HUES48 (cell line): ENCODE results near the gene GRID1.

Experiments
- H3K27ac ChIP-seq: one replicate; pipeline ENCODE4 v1.7.0; 2013; ENCODE audit warnings: low read depth, low read length, inconsistent platforms
- H3K27me3 ChIP-seq: 2 replicates; pipeline ENCODE4 v1.6.1; 2013; ENCODE audit warnings: mild to moderate bottlenecking, low read length; ENCODE audit not compliant: control insufficient read depth, insufficient read depth
- H3K36me3 ChIP-seq: 2 replicates; pipeline ENCODE4 v1.6.1; 2013; ENCODE audit warnings: low read length; ENCODE audit not compliant: control insufficient read depth, insufficient read depth
- H3K4me1 ChIP-seq: 2 replicates; pipeline ENCODE4 v1.6.1; 2013; ENCODE audit warnings: mild to moderate bottlenecking, low read length; ENCODE audit not compliant: control insufficient read depth, insufficient read depth
- H3K4me3 ChIP-seq: 2 replicates; pipeline ENCODE4 v1.5.1; 2013; ENCODE audit warnings: mild to moderate bottlenecking, low read depth, low read length
- H3K9ac ChIP-seq: 2 replicates; pipeline ENCODE4 v1.6.1; 2013; ENCODE audit warnings: mild to moderate bottlenecking, low read depth, low read length, moderate library complexity
- H3K9me3 ChIP-seq: 2 replicates; pipeline ENCODE4 v1.6.1; 2013; ENCODE audit warnings: low read length; ENCODE audit not compliant: control insufficient read depth, insufficient read depth

The GRID1 gene

DNA sequence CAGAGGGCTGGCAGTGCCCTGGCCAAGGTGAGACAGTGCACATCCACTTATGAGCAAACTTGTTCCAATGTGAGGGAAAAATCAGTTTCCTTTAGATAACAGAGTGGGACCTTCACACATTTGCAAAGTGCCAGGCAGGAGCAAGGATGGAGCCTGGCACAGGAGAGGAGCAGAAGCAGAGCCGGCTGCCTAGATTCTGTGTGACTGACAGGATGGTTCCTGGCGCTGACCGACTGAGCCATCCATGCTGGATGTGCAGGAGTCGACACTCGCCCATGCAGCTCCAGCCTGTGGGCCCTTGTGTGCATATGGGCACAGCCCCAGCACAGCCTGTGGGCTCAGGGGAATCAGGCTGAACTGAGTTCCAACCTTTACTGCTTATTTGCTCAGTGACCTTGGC lies 346.5 kb downstream of the GRID1 start:
- no peak overlapping the region for H3K27ac ChIP-seq
- no peak overlapping the region for H3K4me3 ChIP-seq
- no peak overlapping the region for H3K9ac ChIP-seq
- no peaks in the 10 kb centered on the region for H3K36me3 ChIP-seq
- H3K4me1 ChIP-seq: no peaks in the 10 kb centered on the region
- no peaks in the 10 kb centered on the region for H3K9me3 ChIP-seq
- no peaks in the 10 kb centered on the region for H3K27me3 ChIP-seq

DNA sequence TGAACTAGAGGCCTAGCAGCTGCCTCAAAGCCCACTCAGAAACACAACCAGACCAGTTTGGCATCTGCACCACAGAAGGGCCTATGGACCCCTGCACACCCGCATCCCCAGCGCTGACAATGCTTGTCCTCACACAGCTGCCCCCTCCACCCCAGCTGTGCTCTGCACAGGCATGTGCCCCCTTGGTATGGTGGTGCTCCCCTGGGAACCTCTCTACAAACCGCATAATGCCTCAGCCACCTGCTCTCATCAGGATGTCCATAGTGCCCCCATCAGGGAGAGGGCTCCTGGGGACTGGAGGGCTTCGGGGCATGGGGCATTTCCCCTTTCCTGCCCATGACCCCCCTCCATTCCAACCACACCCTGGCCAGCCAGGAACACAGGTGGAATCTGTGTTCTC lies 347.5 kb downstream of the GRID1 start:
- no peak overlapping the region for H3K9ac ChIP-seq
- H3K27me3 ChIP-seq: no peaks in the 10 kb centered on the region
- no peak overlapping the region for H3K27ac ChIP-seq

DNA sequence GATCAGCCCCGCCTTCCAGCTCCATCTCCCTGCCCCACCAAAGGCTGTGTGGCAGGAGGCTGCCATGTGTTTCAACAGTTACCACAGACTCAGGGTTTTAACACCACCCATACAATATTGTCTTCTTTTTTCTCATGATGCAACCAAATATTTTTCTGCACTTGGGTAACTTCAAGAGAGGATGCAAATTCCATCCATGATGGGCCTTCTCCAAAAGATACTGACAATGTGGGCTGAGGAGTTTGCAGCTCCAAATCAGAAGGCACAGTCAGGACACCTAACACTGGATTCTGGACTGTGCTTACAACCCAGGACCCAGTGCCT lies 347.9 kb downstream of the GRID1 start:
- no peak overlapping the region for H3K9ac ChIP-seq
- H3K27me3 ChIP-seq: no peaks in the 10 kb centered on the region

More for the DNA sequence above, 347.5 kb downstream of the GRID1 start:
- no peaks in the 10 kb centered on the region for H3K9me3 ChIP-seq
- no peak overlapping the region for H3K4me3 ChIP-seq
- no peaks in the 10 kb centered on the region for H3K36me3 ChIP-seq
- no peaks in the 10 kb centered on the region for H3K4me1 ChIP-seq

DNA sequence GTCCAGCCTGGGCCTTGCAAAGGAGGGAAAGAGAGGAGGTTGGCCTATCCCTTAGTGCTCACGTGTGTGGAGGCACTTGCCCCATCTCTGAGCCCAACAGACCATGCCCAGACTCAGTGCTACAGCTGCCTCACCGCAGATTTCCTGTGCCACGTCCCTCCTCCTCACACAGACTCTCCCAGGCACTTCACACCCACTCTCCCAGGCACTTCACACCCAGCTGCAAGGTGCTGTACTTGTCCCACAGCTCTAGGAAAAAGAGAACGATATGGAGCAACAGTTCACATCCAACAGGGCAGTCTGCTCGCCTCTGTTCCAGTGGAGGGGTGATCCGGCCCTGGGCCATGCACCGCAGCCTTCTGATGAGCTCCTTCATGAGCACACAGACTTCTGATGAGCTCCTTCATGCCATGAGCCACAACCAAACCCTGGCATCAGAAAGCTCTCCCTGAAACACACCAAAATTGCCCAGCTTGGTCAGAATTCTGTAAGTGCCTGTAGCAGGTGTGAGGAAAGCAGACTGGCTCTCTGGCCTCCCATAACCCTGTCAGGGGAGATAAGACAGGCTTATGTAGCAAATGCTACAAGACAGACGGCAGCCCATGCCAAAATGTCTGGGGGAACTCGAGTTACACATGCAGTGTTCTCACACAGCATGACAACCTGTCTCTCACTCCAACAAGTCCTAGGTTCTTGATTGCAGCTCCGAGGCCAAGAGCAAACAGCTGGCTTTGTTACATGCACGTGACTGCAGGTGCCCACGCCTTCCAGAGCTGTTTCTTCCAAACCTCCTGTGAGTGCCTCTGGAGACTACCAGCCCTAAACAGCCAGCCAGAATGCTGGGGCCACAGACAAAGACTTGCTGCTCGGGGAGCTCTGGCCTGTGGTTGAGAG lies 348.5 kb downstream of the GRID1 start:
- Histone ChIP-seq H3K36me3 (no peaks in the 10 kb centered on the region), H3K27ac (no peak overlapping the region), H3K4me1 (no peaks in the 10 kb centered on the region), H3K4me3 (no peak overlapping the region), H3K9ac (no peak overlapping the region), H3K27me3 (no peaks in the 10 kb centered on the region), H3K9me3 (no peaks in the 10 kb centered on the region)

More for the DNA sequence above, 347.9 kb downstream of the GRID1 start:
- H3K4me3 ChIP-seq: no peak overlapping the region
- no peaks in the 10 kb centered on the region for H3K36me3 ChIP-seq
- H3K27ac ChIP-seq: no peak overlapping the region
- no peaks in the 10 kb centered on the region for H3K9me3 ChIP-seq
- no peaks in the 10 kb centered on the region for H3K4me1 ChIP-seq

DNA sequence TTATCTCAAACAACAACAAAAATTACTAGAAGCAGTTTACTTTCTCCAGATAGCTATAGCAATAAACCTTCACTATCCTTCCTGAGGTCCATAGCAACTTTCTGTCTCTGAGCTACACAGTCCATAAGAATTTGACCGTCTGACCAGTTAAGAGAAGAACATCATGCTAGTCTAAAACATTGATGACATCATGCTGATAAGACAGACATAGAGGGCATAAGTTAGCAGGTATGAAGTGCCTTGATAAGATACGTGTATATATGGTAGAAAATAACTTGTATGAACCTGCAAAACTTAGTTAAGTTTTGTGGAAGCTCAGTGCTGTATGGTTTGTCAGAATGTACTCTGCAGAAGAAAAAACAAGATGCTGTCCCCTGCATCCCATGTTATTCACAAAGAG lies 353.0 kb downstream of the GRID1 start:
- no peak overlapping the region for H3K27ac ChIP-seq
- H3K36me3 ChIP-seq: no peaks in the 10 kb centered on the region
- no peak overlapping the region for H3K4me3 ChIP-seq
- H3K4me1 ChIP-seq: no peaks in the 10 kb centered on the region
- no peaks in the 10 kb centered on the region for H3K9me3 ChIP-seq
- H3K27me3 ChIP-seq: no peaks in the 10 kb centered on the region
- no peak overlapping the region for H3K9ac ChIP-seq

DNA sequence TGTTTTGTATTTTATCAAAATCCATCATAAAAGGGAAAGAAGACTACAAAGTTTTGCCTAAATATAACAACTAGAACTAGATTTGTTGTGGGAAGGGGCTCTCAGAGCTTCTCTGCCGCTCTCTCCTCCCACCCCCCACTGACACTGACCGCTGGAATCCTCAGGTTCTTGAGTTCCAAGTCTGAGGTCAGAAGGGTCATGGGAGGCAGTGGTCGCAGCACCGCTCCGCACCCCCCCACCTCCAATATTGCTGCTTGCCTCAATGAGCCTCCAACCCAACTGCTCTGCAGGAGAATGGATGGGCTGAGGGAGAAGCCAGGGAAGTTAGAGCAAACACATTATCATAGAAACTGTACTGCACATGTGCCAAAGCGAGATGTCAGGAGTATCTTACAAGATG lies 359.4 kb downstream of the GRID1 start:
- Histone ChIP-seq H3K36me3 (no peaks in the 10 kb centered on the region), H3K9ac (no peak overlapping the region), H3K4me3 (no peak overlapping the region)

DNA sequence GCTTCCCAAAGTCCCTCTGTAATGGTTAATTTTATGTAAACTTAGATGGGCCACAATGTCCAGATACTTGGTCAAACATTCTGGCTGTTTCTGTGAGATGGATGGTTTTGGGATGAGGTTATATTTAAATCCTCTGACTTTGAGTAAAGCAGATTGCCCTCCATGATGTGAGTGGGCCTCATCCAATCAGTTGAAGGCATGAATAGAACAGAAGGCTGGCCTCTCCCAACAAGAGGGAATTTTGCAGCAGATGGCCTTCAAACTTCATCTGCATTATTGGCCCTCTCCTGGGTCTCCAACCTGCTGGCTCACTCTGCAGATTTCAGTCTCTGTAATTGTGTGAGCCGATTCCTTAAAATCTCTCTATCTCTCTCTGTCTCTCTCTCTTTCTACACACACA lies 362.3 kb downstream of the GRID1 start:
- no peaks in the 10 kb centered on the region for H3K36me3 ChIP-seq
- H3K9ac ChIP-seq: no peak overlapping the region
- no peaks in the 10 kb centered on the region for H3K4me1 ChIP-seq
- no peak overlapping the region for H3K27ac ChIP-seq
- no peaks in the 10 kb centered on the region for H3K27me3 ChIP-seq
- H3K4me3 ChIP-seq: no peak overlapping the region
- H3K9me3 ChIP-seq: no peaks in the 10 kb centered on the region

More for the DNA sequence above, 359.4 kb downstream of the GRID1 start:
- no peaks in the 10 kb centered on the region for H3K4me1 ChIP-seq
- H3K27ac ChIP-seq: no peak overlapping the region
- H3K9me3 ChIP-seq: no peaks in the 10 kb centered on the region
- no peaks in the 10 kb centered on the region for H3K27me3 ChIP-seq

DNA sequence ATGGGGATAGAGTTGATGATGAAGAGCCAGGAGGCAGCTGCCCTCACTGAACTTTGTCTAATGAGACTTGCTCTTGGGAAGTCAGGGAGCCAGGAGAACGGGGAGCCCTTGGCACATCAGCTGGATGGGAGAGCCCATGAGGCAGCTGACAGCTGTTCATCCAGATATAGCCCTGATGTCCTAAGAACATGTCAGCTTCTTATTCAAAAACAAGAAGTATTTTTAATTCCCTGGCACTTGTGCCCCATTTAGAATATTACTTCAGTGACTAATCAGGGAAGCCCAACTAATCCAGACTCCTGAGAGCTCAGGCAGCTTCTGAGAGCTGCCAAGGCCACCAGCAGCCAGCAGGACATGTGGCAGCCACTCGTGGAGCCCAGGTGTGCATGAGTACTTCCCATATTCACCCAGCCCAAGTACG lies 363.4 kb downstream of the GRID1 start:
- H3K27ac ChIP-seq: no peak overlapping the region
- no peaks in the 10 kb centered on the region for H3K27me3 ChIP-seq
- no peaks in the 10 kb centered on the region for H3K4me1 ChIP-seq
- H3K9ac ChIP-seq: no peak overlapping the region
- no peaks in the 10 kb centered on the region for H3K9me3 ChIP-seq
- no peak overlapping the region for H3K4me3 ChIP-seq
- H3K36me3 ChIP-seq: no peaks in the 10 kb centered on the region

DNA sequence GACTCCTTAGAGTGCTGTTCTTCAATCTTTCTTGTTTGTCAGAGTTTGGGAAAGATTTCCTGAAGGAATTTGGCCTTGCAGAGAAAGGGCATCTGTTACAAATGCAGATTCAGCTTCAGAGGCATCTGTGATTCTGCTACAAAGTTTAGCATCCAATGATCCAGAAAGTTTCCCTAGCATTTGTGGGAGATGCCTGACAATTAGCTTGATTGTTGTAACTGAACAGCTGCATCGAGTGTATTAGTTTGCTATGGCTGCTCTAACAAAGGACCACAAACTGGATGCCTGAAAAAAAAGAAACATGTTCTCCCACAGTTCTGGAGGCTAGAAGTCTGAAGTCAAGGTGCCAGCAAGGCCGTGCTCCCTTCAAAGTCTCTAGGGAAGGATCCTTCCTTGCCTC lies 365.1 kb downstream of the GRID1 start:
- Histone ChIP-seq H3K4me3 (no peak overlapping the region), H3K9ac (no peak overlapping the region), H3K9me3 (no peaks in the 10 kb centered on the region), H3K27me3 (no peaks in the 10 kb centered on the region), H3K36me3 (no peaks in the 10 kb centered on the region), H3K4me1 (no peaks in the 10 kb centered on the region), H3K27ac (no peak overlapping the region)

DNA sequence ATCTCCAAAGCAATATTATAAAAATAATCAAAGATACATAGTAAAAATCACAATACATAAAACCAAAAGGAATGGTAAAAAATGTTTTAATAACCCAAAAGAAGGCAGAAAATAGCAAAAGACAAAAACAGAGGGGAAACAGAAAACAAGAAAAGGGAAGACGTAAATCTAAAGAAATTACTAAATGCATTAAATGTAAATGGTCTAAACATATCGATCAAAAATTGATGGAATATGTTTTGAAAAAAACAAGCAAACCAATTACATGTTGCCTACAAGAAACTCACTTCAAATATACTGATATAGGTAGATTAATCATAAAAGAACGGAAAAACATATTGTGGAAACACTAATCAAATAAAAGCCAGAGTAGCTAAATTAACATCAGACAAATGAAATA lies 369.1 kb downstream of the GRID1 start:
- Histone ChIP-seq H3K27ac (no peak overlapping the region), H3K4me3 (no peak overlapping the region), H3K27me3 (no peaks in the 10 kb centered on the region), H3K36me3 (no peaks in the 10 kb centered on the region), H3K9me3 (no peaks in the 10 kb centered on the region), H3K4me1 (no peaks in the 10 kb centered on the region), H3K9ac (no peak overlapping the region)

DNA sequence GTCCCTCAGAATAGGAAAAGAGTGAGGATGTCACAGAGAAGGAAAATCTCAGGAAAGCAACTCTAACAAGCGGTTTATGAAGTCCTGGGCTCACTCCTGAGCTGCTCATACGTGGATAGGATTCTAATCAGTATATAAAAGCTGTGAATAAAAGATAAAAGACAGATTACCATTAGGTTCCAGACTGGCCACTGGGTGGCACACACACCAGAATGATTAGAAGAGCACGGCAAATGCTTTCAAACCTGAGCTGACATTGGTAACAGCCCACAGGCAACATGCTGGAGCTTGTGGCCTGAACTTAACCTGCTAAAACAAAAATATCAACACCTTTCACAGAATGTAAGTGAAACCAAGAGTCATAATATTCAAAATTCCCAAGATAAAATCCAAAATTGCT lies 370.8 kb downstream of the GRID1 start:
- no peaks in the 10 kb centered on the region for H3K9me3 ChIP-seq
- no peak overlapping the region for H3K9ac ChIP-seq
- H3K27ac ChIP-seq: no peak overlapping the region
- H3K4me3 ChIP-seq: no peak overlapping the region
- no peaks in the 10 kb centered on the region for H3K36me3 ChIP-seq
- no peaks in the 10 kb centered on the region for H3K4me1 ChIP-seq
- no peaks in the 10 kb centered on the region for H3K27me3 ChIP-seq
